Measurements from ENCODE around the gene SDHA. TPM values are rescaled to one million over a fixed set of nuclear protein-coding genes. Genes with fewer than 3 reads are reported as not detected.

SDHA gene
- total and polyA plus RNA-seq, 2 experiments from 2014 or later: 71.5 to 99.2 TPM

DNA sequence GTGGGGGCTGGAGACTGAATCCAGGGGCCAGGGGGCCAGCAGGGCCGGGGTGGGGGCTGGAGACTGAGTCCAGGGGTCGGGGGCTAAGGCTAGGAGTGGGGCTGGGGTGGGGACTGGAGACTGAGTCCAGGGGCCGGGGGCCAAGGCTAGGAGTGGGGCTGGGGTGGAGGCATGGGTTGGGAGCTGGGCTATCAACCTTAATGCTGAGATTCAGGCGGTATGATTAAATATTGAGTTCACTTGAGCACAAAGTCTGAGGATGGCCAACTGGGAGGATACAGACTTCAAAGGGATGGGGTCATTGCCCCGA lies 43.9 kb upstream of the SDHA start:
- Histone ChIP-seq H3K4me2 (ENCODE audit: unreplicated experiment) (no peak overlapping the region), H3K9me3 (ENCODE audit: low read depth) (no peaks in the 10 kb centered on the region), H3K9me2 (ENCODE audit: insufficient read depth) (no peaks in the 10 kb centered on the region), H3K79me2 (ENCODE audit: insufficient read depth) (no peaks in the 10 kb centered on the region), H3K36me3 (ENCODE audit: low read depth) (no peaks in the 10 kb centered on the region), H3K27ac (no peak overlapping the region), H3K4me3 (no peak overlapping the region), H3K27me3 (replicated peaks; ENCODE audit: insufficient read depth) (peaks cover 14% of the 10 kb centered on the region), H3K9ac (no peak overlapping the region), H3K4me1 (ENCODE audit: insufficient read depth) (peaks cover 1% of the 10 kb centered on the region; the same call in 1 of the 2 replicates), H2AFZ (no peak overlapping the region), H4K20me1 (ENCODE audit: insufficient read depth) (no peaks in the 10 kb centered on the region), H3F3A (ENCODE audit: insufficient read depth) (peaks cover 1% of the 10 kb centered on the region; the same call in 1 of the 2 replicates)
- in situ Hi-C loops (cut with MboI): no loop called here
- no peak for TF ChIP-seq EZH2phosphoT487 (IDR thresholded peaks at IDR 0.05; ENCODE audit: insufficient read depth, low read depth)
- TF ChIP-seq EZH2 (IDR thresholded peaks at IDR 0.05; ENCODE audit: insufficient read depth, poor library complexity, severe bottlenecking): no peak
- no peak for DNase-seq
- WGBS, 2 experiments (ENCODE audit: low coverage in 1 of 2, low lambda C conversion rate in 2 of 2, missing lambda C conversion rate in 2 of 2): 55 to 77% methylated on average over 2 to 5 of the region's 5 CpGs

DNA sequence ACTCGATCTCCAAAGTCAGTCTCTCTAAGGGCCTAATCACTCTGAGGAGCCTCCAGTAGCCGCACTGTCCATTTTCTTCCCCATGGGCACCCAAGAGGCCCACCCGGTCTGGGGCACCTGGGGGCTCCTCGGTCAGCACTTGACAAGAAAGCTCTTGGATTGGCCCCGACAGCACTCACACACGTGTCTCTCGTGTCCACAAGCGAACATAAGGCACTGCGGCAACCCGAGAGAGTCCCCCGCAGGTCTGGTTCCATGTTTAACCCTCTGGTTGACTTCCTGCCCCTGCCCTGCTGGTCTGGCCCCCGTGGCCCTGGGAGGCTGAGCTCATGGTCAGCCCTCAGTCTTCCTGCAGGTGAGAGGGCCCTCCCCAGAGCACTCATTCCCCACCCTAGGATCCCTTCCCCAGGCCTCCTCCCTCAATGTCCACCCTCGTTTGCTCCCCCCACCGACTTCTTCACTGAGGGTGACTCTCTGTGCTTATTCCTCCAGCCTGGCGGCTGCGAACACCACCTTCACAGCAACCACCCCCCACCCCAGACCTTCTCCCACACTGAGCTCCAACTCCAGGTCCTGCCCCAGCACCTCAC lies 43.1 kb upstream of the SDHA start:
- Histone ChIP-seq H3K27me3 (replicated peaks; ENCODE audit: insufficient read depth) (peaks cover 14% of the 10 kb centered on the region), H3K36me3 (ENCODE audit: low read depth) (no peaks in the 10 kb centered on the region)
- TF ChIP-seq EZH2phosphoT487 (IDR thresholded peaks at IDR 0.05; ENCODE audit: insufficient read depth, low read depth) (no peak), EZH2 (IDR thresholded peaks at IDR 0.05; ENCODE audit: insufficient read depth, poor library complexity, severe bottlenecking) (no peak)

DNA sequence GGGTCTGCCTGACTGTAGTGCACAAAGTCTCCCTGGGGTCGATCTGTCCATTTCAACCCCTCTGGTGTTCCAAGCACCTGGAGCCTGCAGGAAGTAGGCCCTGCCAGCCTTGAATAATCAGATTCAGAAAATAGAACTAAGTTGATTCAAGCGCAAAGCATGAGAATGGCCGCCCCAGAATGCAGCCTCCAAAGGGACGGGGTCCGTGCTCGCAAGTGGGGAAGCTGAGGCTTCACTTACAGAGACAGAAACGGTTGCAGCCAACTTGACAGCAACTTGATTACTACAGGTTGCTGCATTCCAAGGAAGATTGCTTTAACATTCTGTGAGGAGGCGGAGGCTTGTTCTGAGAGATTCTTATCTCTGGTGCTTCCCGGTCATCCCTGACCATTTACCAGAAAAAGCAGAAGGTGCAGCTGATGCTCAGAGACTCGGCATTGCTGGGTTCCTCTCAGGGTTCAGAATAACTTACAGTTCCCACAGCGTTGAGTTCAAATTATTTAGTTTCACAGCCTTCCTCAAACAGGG lies 41.8 kb upstream of the SDHA start:
- Histone ChIP-seq H3K27me3 (replicated peaks; ENCODE audit: insufficient read depth) (peaks cover 14% of the 10 kb centered on the region), H3K4me1 (ENCODE audit: insufficient read depth) (no peaks in the 10 kb centered on the region), H3K4me3 (no peak overlapping the region), H3K9ac (no peak overlapping the region), H3K27ac (no peak overlapping the region), H2AFZ (no peak overlapping the region), H3K36me3 (ENCODE audit: low read depth) (no peaks in the 10 kb centered on the region), H4K20me1 (ENCODE audit: insufficient read depth) (no peaks in the 10 kb centered on the region), H3K9me2 (ENCODE audit: insufficient read depth) (no peaks in the 10 kb centered on the region), H3K9me3 (ENCODE audit: low read depth) (no peaks in the 10 kb centered on the region), H3K79me2 (ENCODE audit: insufficient read depth) (no peaks in the 10 kb centered on the region), H3K4me2 (ENCODE audit: unreplicated experiment) (no peak overlapping the region), H3F3A (ENCODE audit: insufficient read depth) (no peaks in the 10 kb centered on the region)
- in situ Hi-C loops (cut with MboI): no loop called here
- 65 to 66% methylated on average over 11 of the region's 11 CpGs for WGBS, 2 experiments (ENCODE audit: low coverage in 1 of 2, low lambda C conversion rate in 2 of 2, missing lambda C conversion rate in 2 of 2)
- no peak for DNase-seq
- TF ChIP-seq EZH2phosphoT487 (IDR thresholded peaks at IDR 0.05; ENCODE audit: insufficient read depth, low read depth) (no peak), EZH2 (IDR thresholded peaks at IDR 0.05; ENCODE audit: insufficient read depth, poor library complexity, severe bottlenecking) (no peak)

More for the DNA sequence above, 43.1 kb upstream of the SDHA start:
- Histone ChIP-seq H3K9ac (no peak overlapping the region), H3K27ac (no peak overlapping the region), H4K20me1 (ENCODE audit: insufficient read depth) (no peaks in the 10 kb centered on the region), H3K9me3 (ENCODE audit: low read depth) (no peaks in the 10 kb centered on the region), H3F3A (ENCODE audit: insufficient read depth) (no peaks in the 10 kb centered on the region), H3K4me3 (no peak overlapping the region), H3K4me1 (ENCODE audit: insufficient read depth) (no peaks in the 10 kb centered on the region), H3K79me2 (ENCODE audit: insufficient read depth) (no peaks in the 10 kb centered on the region), H3K4me2 (ENCODE audit: unreplicated experiment) (no peak overlapping the region), H2AFZ (no peak overlapping the region), H3K9me2 (ENCODE audit: insufficient read depth) (no peaks in the 10 kb centered on the region)
- DNase-seq: no peak
- WGBS, 2 experiments (ENCODE audit: low coverage in 1 of 2, low lambda C conversion rate in 2 of 2, missing lambda C conversion rate in 2 of 2): 69 to 77% methylated on average over 15 to 16 of the region's 16 CpGs
- in situ Hi-C loops (cut with MboI): no loop called here

DNA sequence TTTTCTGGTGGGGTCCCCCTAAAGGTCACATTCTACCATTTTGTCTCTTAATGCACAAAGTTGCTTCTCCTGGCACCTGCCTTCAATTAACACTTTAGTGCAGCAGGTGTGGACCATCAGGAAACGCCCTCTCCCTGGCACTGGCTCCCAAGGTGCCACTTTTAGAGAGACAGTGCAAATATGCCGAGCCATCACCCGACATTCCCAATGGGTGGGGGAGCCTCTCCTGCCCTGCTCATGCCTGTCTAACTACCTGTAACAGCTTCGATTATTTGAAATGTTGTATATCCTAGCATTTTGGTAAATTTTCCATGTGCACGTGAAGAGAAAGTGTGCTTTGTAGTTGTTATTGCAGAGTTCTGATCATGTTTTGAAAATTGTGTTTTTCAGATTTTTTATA lies 40.0 kb upstream of the SDHA start:
- H3F3A ChIP-seq (ENCODE audit: insufficient read depth): no peaks in the 10 kb centered on the region
- H3K9me2 ChIP-seq (ENCODE audit: insufficient read depth): no peaks in the 10 kb centered on the region
- H3K79me2 ChIP-seq (ENCODE audit: insufficient read depth): no peaks in the 10 kb centered on the region
- H3K27ac ChIP-seq: no peak overlapping the region
- no peak overlapping the region for H3K4me2 ChIP-seq (ENCODE audit: unreplicated experiment)
- WGBS, 2 experiments (ENCODE audit: low coverage in 1 of 2, low lambda C conversion rate in 2 of 2, missing lambda C conversion rate in 2 of 2): 38 to 43% methylated on average over 5 of the region's 5 CpGs
- no peaks in the 10 kb centered on the region for H3K36me3 ChIP-seq (ENCODE audit: low read depth)
- H4K20me1 ChIP-seq (ENCODE audit: insufficient read depth): no peaks in the 10 kb centered on the region
- no peak for DNase-seq
- in situ Hi-C loops (cut with MboI): no loop called here
- peaks cover 9% of the 10 kb centered on the region; the same call in 1 of the 2 replicates for H3K27me3 ChIP-seq (replicated peaks; ENCODE audit: insufficient read depth)
- TF ChIP-seq EZH2phosphoT487 (IDR thresholded peaks at IDR 0.05; ENCODE audit: insufficient read depth, low read depth) (no peak), EZH2 (IDR thresholded peaks at IDR 0.05; ENCODE audit: insufficient read depth, poor library complexity, severe bottlenecking) (no peak)
- H3K4me1 ChIP-seq (ENCODE audit: insufficient read depth): no peaks in the 10 kb centered on the region
- H2AFZ ChIP-seq: no peak overlapping the region
- H3K4me3 ChIP-seq: no peak overlapping the region
- H3K9me3 ChIP-seq (ENCODE audit: low read depth): no peaks in the 10 kb centered on the region
- H3K9ac ChIP-seq: no peak overlapping the region
